Stimulated activated CD4-positive, alpha-beta T cell treated with anti-CD3 and anti-CD28 coated beads, Interleukin-15, amount 100 ng/mL, for 1 hour (primary cell): Measurements from ENCODE around the gene GIPC2.
"Not testable (repeated sequence)": the region's sequence is repeated elsewhere in the genome, so short reads cannot be mapped to it uniquely, and the experiment has no call there.

ENCODE experiments used
- DNase-seq, 2 donors: peaks; one replicate each; pipeline ENCODE4 v3.0.0-alpha.2; 2020; ENCODE audit warnings: low read depth in 1 of 2, low spot score in 1 of 2

Gene GIPC2, protein sequence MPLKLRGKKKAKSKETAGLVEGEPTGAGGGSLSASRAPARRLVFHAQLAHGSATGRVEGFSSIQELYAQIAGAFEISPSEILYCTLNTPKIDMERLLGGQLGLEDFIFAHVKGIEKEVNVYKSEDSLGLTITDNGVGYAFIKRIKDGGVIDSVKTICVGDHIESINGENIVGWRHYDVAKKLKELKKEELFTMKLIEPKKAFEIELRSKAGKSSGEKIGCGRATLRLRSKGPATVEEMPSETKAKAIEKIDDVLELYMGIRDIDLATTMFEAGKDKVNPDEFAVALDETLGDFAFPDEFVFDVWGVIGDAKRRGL

DNA sequence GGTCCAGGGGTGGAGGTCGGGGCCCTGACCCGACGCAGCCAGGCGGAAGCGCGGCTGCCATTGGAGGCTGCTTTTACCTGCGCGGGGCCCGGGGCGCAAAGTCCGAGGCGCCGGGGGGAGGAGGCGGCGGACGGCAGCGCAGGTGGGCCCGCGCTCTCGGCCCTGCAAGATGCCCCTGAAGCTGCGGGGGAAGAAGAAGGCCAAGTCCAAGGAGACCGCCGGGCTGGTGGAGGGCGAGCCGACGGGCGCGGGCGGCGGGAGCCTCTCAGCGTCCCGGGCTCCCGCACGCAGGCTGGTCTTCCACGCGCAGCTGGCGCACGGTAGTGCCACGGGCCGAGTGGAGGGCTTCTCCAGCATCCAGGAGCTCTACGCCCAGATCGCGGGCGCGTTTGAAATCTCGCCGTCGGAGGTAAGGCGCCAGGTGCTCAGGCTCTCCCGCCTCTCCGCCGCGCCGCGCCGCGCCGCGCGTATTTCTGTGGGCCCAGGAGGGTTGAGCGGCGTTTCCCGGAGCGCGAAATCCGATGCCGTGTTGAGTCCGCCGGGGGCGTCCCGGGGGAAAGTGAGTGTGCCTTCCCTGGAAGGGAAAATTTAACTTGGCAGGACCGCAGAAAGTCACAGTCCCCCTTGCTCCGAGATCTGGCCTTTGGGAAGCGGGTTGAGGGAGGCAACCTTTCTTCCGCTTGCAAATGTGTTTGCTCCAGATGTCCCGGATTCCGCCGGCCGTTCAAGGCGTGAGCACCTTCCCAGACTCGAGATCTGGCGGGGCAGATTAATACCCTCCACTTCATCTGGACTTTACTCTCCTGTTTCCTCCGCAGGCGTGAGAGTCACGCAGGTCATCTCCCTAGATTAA lies at the start of gene GIPC2:
GIPC2 (plus strand) TSS at position 41 of the 853 bp plus-strand sequence; CDS start at position 170, 129 bp downstream.
- DNase-seq, result no peak

DNA sequence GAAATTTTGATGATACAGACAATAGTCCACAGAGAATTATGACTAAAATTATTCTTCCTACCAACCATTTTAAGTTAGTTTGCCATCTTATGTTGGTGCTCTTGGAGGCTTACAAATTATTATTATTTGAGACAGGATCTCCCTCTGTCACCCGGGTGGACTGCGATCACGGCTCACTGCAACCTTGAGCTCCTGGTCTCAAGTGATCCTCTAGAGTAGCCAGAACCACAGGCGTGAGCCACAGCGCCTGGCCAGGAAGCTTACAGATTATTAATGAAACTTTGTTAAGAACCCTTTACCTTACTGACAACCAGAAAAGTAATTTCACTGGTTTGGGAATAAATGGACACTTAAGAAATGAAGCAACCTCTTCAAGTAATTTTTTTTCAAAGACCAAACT lies 49.0 kb upstream of the GIPC2 start:
- no peak for DNase-seq

DNA sequence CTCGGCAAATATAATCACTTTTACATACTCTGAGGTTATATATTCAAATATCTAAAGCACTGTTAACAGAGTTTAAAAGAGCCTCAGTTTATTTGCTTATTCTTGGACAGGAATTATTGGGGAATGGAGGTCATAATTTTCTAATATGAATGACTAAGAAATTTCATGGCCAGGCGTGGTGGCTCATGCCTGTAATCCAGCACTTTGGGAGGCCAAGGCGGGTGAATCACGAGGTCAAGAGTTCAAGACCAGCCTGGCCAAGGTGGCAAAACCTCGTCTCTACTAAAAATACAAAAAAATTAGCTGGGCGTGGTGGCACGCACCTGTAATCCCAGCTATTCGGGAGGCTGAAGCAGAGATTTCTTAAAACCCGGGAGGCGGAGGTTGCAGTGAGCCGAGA lies 45.2 kb upstream of the GIPC2 start:
- DNase-seq, result not testable (repeated sequence)

DNA sequence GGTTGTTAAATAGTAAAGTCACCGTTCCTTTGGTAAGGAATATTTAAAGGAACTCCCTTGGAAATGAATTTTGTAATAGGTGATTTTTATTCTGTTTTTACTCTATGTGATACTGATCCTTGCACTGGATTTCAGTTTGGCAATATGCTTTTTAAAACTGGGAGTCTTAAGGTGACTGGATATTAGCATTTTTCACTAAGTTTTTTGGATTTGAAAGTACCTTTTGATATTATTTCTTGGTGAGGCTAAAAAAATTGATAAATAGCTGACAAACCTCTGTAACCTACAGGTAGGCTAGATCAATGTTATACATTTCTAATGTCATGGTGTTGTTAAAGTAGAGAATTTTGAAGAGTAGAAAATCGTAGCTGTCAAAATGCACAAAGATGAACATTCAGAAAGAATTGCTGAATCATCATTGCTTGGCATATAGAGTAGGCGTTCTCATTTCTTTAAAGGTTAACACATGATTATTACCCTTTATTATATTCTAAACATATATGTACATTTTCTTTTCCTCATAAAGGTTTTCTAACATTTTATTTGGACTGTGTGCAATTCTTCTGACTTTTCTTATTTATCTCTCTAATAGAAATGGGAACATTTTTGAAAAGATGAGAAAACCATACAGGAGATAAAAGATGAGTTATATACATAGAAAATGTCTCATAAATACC lies 42.6 kb upstream of the GIPC2 start:
- DNase-seq, result no peak

- DNase-seq, result no peak
Measured at GRCh38 chr1:78003882-78004718, 41.7 kb upstream of the GIPC2 start.

- no peak for DNase-seq
Measured at GRCh38 chr1:78004719-78005447, 40.9 kb upstream of the GIPC2 start, which contains the start of gene DNAJB4. DNAJB4 (plus strand) TSS chr1:78004939; CDS start chr1:78005111, 172 bp downstream.

DNA sequence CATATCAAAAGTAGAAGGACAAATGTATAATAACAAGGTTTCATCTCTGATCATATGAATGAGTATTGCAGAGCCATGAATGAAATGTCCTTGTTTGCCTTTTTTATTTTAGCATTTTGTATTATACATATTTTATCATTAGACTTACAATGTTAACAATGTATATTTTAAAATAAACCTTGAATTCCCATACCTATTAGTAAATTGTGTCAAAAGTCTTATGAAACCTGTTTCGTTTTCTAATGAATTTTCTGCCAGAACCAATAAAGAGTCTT lies 40.4 kb upstream of the GIPC2 start:
- no peak for DNase-seq

GRCh38 chr1:78005755-78006154 lies 40.0 kb upstream of the GIPC2 start:
- DNase-seq, result no peak

DNA sequence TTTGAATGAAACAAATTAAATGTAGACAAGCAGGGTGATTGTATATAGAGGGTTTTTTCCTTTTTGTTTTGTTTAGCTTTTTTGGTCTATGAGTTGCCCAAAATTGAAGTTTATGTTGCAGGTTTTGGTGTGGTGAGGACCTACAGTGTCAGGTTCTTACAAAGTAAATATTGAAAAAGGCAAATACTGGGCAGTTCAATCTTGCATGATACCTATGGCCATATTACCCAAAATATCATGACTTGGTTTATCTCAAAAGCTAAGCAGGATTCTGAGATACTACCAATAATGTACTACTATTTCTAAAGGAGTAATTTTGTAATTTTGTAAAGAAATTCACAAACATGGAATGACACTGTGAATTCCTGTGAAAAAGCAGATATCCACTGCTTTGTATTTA lies 39.2 kb upstream of the GIPC2 start:
- DNase-seq, result no peak

- no peak for DNase-seq
Measured at GRCh38 chr1:78007677-78008341, 38.0 kb upstream of the GIPC2 start.

GRCh38 chr1:78009276-78009675 lies 36.5 kb upstream of the GIPC2 start:
- no peak for DNase-seq

- no peak for DNase-seq
Measured at GRCh38 chr1:78009836-78010235, 35.9 kb upstream of the GIPC2 start.

- DNase-seq, result no peak
Measured at GRCh38 chr1:78011050-78011449, 34.7 kb upstream of the GIPC2 start.

DNA sequence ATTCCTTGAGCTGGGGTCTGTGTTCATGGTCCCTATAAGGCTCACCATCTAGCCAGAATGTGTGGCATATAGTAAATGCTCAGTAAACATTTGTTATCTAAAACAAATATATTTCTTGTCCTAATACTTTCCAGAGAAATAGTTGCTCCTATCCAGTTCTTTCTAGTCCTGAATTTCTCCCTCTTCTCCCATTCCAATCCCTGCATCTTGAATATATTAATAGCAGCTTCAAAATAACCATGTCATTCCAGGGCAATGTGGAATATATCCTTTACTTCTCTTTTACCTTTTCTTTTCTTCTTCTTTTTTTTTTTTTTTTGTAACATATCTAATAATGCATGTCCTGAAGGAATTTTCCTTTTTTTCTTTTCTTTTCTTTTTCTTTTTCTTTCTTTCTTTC lies 30.6 kb upstream of the GIPC2 start:
- DNase-seq, result no peak

GRCh38 chr1:78019024-78019423 lies 26.7 kb upstream of the GIPC2 start:
- no peak for DNase-seq

GRCh38 chr1:78021134-78021533 lies 24.6 kb upstream of the GIPC2 start:
- DNase-seq, result not testable (repeated sequence)

GRCh38 chr1:78029793-78030192 lies 16.0 kb upstream of the GIPC2 start:
- DNase-seq, result no peak

- no peak for DNase-seq
Measured at GRCh38 chr1:78032996-78033796, 12.6 kb upstream of the GIPC2 start.

DNA sequence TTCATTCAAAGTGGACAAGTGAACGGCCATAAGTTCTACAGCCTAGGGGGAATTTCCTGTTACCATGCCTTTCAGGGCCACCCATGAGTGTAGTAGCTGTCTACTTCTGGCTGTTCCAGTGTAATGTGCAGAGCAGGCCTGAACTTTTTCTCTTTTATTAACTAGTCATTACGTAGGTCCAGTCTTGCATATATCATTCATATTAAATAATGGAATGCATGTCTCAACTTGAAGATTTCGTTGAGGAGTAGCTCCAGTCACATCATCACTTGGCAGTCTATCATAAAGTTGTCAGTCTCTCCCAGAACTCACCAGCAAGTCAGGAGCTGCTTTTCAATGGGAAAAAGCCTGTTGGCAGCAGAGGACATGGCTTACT lies 12.0 kb upstream of the GIPC2 start:
- no peak for DNase-seq
